GM08714 (cell line): ENCODE measurements around the gene PHETA1.

ENCODE experiments used
- H3K4me3 ChIP-seq: fragments of 200-500 bp; sonication (Bioruptor generic); 2 replicates; pipeline ENCODE4 v1.5.1; 2014; ENCODE audit warnings: mild to moderate bottlenecking, low read length, inconsistent platforms
- ZNF274 ChIP-seq: IDR thresholded peaks from 2 replicates; pipeline ENCODE4 v1.6.1; 2012; ENCODE audit warnings: mild to moderate bottlenecking, low read depth, low read length

PHETA1 gene

GRCh38 chr12:111319600-111320257, 49.2 kb downstream of the PHETA1 start:
- no peak overlapping the region for H3K4me3 ChIP-seq
- TF ChIP-seq ZNF274, result no peak

DNA sequence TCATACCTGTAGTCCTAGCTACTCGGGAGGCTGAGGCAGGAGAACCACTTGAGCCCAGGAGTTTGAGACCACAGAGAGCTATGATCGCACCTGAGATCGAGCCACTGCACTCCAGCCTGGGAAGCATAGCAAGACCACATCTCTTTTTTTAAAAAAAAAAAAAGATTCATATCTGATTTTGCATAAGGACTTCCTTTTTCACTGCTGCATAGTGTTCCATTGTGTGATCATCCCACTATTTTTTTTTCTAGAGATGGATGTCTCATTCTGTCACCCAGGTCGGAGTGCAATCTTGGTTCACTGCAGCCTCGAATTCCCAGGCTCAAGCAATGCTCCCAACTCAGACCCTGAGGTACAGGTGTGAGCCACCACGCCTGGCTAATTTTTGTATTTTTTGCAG, 50.4 kb downstream of the PHETA1 start:
- H3K4me3 ChIP-seq, result no peak overlapping the region
- TF ChIP-seq ZNF274, result no peak

- no peak overlapping the region for H3K4me3 ChIP-seq
- TF ChIP-seq ZNF274, result no peak
These were observed 52.2 kb downstream of the PHETA1 start for GRCh38 chr12:111316671-111317070.

DNA sequence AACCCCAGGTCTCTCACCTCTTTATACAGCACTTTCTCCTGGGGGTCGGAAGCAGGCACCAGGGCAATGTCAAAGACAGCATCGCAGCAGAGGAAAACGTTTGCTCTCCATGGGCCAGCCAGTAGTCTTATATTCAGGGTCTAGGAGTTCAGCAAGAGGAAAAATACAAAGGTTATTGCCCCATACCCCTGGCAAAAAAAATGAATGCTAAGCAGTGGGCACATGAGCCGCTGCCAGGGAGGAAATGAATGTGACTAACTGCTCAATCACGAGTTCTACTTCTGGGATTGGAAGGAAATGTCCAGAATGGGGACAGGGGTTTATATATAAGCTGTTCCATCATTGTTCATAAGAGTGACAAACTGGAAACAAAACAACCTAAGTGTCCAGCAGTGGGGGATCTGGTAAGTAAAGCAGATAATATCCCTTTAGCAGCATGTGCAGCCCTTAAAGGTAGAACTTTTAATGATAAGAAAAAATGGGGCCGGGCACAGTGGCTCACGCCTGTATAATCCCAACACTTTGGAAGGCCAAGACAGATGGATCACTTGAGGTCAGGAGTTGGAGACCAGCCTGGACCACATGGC, 53.8 kb downstream of the PHETA1 start:
- no peak overlapping the region for H3K4me3 ChIP-seq
- no peak for TF ChIP-seq ZNF274

- TF ChIP-seq ZNF274, result no peak
- H3K4me3 ChIP-seq, result no peak overlapping the region
These were observed 55.0 kb downstream of the PHETA1 start for GRCh38 chr12:111313833-111314259.

- H3K4me3 ChIP-seq, result no peak overlapping the region
- no peak for TF ChIP-seq ZNF274
These were observed 56.2 kb downstream of the PHETA1 start for GRCh38 chr12:111312708-111313107.

GRCh38 chr12:111312016-111312415, 56.9 kb downstream of the PHETA1 start:
- H3K4me3 ChIP-seq, result no peak overlapping the region
- TF ChIP-seq ZNF274, result no peak

DNA sequence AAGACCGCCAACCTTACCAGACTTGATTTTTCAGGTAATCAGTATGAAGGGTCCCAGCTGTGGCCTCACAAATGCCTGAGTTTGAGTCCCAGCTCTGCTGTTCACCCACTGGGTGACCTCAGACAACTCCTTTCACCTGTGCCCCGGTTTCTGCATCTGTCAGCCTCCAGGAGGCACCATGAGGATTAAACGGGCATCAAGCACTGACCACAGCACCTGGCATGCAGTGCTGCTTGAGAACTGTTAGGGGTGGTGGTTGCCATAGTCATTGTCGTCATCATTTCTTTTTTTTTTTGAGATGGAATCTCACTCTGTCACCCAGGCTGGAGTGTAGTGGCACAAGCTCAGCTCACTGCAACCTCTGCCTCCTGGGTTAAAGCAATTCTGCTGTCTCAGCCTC, 57.9 kb downstream of the PHETA1 start:
- no peak overlapping the region for H3K4me3 ChIP-seq
- no peak for TF ChIP-seq ZNF274
